Measurements from ENCODE around the gene KIF16B. TPM values are rescaled to one million over a fixed set of nuclear protein-coding genes. Genes with fewer than 3 reads are reported as not detected.
"Not testable (repeated sequence)": the region's sequence is repeated elsewhere in the genome, so short reads cannot be mapped to it uniquely, and the experiment has no call there.

Gene KIF16B
- 22.1 TPM for total RNA-seq

DNA sequence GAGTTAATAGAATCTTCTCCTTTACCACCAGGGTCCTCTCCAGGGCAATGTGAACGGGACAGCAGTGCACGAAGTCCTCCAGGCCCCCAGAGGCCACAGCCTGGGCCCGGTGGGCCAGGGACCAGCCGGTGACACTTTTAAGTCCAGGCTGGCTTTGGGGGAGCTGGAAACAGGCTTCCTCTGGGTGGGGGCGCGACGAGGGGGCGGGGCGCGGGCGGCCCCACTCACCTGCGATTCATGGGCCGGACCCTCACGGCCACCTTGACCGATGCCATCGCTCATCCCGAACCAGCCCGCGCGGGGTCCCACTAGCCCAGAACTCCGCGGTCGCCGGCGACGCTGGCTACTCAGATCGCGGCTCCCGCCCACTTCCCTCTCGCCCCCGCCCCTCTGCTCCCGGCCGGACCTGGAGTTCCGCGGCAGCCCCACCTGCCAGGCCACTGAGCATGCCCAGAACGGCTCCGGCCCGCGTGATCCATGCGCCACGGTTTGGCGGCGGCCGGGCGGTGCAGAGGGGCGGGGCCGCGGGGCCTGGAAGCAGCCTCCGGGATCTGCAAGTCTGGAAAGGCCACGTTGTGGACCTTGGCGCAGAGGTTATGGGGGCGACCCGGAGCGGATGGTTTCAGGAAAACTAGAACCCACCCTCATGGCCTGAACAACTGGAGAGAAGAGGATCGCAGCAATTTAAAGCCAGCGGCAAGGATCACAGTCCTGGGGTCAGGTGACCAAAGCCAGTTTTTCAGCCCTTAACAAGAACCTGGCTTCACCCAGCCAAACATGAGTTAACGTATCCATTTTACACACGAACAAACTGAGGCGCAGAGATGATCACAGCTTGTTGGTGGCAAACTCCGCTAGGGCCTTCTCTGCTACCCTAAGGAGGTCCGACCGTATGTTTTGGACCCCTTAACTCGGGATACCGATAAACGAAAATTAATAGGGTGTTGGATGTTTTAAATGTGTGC lies at the start of gene KIF16B:
KIF16B (minus strand) TSS at position 448 of the 965 bp plus-strand sequence; CDS start at position 275, 173 bp downstream.
- DNase-seq: peak; percentile 76

- DNase-seq: no peak
Measured at GRCh38 chr20:16622501-16622900, 49.3 kb upstream of the KIF16B start.

- no peak for DNase-seq
Measured at GRCh38 chr20:16621435-16622141, 48.3 kb upstream of the KIF16B start.

GRCh38 chr20:16620961-16621360 lies 47.7 kb upstream of the KIF16B start:
- no peak for DNase-seq

GRCh38 chr20:16619953-16620352 lies 46.7 kb upstream of the KIF16B start:
- DNase-seq: no peak

- no peak for DNase-seq
Measured at GRCh38 chr20:16617056-16617455, 43.8 kb upstream of the KIF16B start.

GRCh38 chr20:16616317-16616716 lies 43.1 kb upstream of the KIF16B start:
- no peak for DNase-seq

- DNase-seq: peak; percentile 59
Measured at GRCh38 chr20:16615199-16615598, 42.0 kb upstream of the KIF16B start.

GRCh38 chr20:16613954-16614353 lies 40.7 kb upstream of the KIF16B start:
- no peak for DNase-seq

DNA sequence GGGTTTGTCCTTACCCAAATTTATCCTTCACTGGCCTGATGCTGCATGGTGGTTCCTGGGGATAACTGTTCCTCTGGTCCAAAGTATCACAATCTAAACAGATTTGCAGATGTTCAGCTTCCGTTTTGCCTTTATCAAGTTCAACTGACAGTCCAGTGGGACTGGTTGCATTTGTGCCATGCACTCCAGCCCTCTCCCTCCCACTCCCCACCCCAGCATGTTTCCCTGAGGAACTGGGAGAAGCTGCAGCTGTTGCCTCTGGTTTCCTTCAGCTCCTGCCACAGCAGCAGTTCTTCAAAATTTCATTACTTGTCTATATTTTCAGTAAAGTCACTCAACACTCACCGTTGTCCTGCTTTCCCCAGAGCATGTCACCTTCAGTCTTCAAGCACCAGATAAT lies 39.5 kb upstream of the KIF16B start:
- DNase-seq: no peak

- no peak for DNase-seq
Measured at GRCh38 chr20:16611817-16612216, 38.6 kb upstream of the KIF16B start.

- no peak for DNase-seq
Measured at GRCh38 chr20:16609066-16609465, 35.8 kb upstream of the KIF16B start.

- no peak for DNase-seq
Measured at GRCh38 chr20:16608277-16608650, 35.0 kb upstream of the KIF16B start.

DNA sequence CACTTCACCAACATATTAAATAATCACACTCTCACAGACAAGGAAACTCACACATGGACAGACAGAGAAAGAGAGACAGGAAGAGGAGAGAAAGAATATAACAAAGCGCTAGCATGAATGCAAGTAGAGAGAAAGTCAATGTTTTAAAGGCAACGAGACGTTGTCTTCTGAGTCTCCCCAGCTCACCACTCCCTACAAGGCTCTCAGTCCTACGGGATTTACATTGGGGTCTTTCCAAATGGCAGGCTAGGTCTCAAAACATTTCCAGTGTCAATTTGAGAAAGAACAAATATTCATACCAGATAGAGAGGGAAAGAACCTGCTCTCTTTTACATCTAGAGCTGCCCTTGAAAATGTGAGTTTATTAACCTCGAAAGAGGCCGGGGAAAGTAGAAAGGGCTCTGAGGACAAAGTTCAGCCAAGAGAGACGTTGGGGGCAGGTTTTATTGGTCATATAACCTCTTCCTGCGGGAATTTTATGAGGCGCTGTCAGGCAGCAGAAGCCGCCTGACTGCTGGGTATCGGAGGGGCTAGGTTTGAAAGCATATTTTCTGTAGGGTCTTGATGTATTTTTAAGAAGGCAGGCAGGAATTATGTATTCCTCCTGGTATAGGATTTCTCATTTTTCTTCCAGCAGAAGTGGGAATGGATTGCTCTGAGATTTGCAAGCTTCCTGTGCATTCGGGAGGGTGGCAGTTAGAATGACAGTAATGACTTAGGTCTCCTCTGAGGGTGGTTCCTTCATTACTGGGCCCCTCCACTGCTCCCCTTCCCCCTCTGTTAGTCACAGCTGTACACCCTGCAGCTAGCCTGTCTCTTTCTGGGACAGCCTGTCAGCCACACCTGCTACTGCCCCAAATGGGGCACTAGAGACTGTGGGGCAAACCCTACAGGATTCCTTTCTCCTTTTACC lies 34.4 kb upstream of the KIF16B start:
- DNase-seq: no peak

DNA sequence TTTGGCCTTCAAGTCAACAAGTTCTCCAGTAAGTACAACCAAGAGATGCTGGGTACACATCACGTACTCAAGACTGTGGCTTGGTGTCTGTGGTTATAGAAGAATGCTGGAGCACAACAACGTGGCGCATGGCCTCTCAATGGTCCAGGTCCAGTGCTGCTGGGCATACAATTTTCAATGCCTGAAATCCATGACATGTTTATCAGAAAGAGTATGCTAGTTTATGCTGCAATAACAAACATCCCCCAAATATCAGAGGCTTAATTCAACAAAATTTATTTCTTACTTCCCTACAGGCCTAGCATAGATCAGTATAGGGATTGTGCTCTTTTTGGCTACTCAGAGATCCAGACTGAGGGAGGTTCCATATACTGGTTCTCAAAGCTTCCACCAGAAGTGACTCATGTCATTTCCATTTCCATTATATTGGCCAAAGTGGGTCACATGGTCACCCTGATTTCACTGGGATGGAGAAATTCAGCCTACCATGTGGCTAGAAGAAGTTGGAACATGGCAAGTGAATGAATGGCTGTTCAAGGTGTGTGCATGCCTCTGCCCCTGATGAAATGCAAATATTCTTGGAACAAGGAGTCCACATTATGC lies 33.3 kb upstream of the KIF16B start:
- no peak for DNase-seq

GRCh38 chr20:16601047-16601446 lies 27.8 kb upstream of the KIF16B start:
- no peak for DNase-seq

DNA sequence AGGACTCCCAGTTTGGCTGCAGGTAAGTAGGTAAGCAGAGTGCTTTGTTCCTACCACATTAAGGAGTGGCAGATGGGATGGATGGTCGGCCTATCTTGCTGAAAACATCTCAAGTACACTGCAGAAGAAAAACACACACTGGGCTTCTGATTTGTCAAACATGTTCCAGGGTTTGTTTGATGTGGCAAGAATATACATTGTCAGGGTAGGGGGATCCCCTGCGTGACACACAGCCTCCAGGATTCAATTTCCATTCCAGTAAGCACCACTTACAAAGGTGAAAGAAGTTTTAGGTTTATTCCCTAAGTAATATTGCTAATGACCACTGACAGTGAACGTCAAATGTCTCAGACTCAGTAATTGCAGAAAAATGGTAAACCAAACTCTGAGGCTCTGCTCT lies 26.0 kb upstream of the KIF16B start:
- no peak for DNase-seq

- DNase-seq: no peak
Measured at GRCh38 chr20:16596991-16597390, 23.7 kb upstream of the KIF16B start.

DNA sequence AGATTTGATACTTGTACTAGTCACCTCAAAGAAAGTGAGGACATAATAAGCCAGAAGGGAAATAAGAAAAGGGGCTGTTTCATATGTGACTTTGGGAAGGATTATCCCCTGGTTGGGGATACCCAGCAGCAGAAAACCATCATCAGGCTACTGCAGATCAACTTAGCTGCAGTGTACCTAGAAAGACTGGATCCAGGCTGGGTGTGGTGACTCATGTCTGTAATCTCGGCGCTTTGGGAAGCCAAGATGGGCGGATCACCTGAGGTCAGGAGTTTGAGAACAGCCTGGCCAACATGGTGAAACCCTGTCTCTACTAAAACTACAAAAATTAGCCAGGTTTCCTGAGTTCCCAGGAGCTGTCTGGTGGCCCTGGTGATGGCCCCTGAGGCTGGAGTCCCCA lies 23.2 kb upstream of the KIF16B start:
- DNase-seq: not testable (repeated sequence)

DNA sequence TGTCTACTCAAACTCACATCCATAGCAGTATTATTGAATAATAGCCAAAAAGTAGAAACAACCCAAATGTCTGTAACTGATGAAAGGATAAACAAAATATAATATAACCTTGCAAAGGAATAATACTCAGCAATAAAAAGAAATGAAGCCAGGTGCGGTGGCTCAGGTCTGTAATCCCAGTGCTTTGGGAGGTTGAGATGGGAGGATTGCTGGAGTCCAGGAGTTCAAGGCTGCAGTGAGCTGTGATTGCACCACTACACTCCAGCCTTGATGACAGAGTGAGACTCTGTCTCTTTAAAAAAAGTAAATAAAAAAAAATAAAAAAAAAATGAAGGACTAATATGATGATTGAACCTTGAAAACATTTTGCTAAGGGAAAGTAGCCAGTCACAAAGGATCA lies 22.1 kb upstream of the KIF16B start:
- DNase-seq: no peak

- no peak for DNase-seq
Measured at GRCh38 chr20:16590041-16590633, 16.9 kb upstream of the KIF16B start.

GRCh38 chr20:16589623-16590022 lies 16.4 kb upstream of the KIF16B start:
- DNase-seq: no peak
